GM23338 (cell line): ENCODE data around the gene SH3GLB1. TPM values are rescaled to one million over a fixed set of nuclear protein-coding genes. Genes with fewer than 3 reads are reported as not detected.

ENCODE experiments used
- ATAC-seq: fragments of 200-7000 bp; cut with Tn5 transposase; 3 replicates; pipeline ENCODE4 v1.9.1; 2020
- DNase-seq: peaks from one replicate; pipeline ENCODE4 v3.0.0-alpha.2; 2015; ENCODE audit warnings: low spot score
- H2AFZ ChIP-seq: fragments of 200-600 bp; sonication (generic); 2 replicates; pipeline ENCODE4 v1.8.0; 2016; ENCODE audit warnings: antibody characterized with exemption, mild to moderate bottlenecking, moderate library complexity
- H3F3A ChIP-seq: fragments of 200-600 bp; sonication (generic); replicated peaks from 2 replicates; pipeline ENCODE4 v1.8.0; 2017; ENCODE audit warnings: antibody characterized with exemption, mixed run types, low read depth
- H3K27ac ChIP-seq: fragments of 200-600 bp; sonication (generic); 2 replicates; pipeline ENCODE4 v1.6.1; 2016; ENCODE audit warnings: low read depth
- H3K27me3 ChIP-seq: fragments of 200-600 bp; sonication (generic); 2 replicates; pipeline ENCODE4 v1.8.0; 2016; ENCODE audit warnings: mild to moderate bottlenecking, mixed run types, moderate library complexity; ENCODE audit not compliant: insufficient read depth
- H3K36me3 ChIP-seq: fragments of 200-600 bp; sonication (generic); 2 replicates; pipeline ENCODE4 v1.8.0; 2016; ENCODE audit warnings: mild to moderate bottlenecking; ENCODE audit not compliant: insufficient read depth
- H3K4me1 ChIP-seq: fragments of 200-600 bp; sonication (generic); 2 replicates; pipeline ENCODE4 v1.8.0; 2016; ENCODE audit warnings: mild to moderate bottlenecking, moderate library complexity; ENCODE audit not compliant: insufficient read depth
- H3K4me2 ChIP-seq: fragments of 200-600 bp; sonication (generic); 2 replicates; pipeline ENCODE4 v1.7.1; 2017; ENCODE audit warnings: mixed run types
- H3K4me3 ChIP-seq: fragments of 200-600 bp; sonication (generic); 2 replicates; pipeline ENCODE4 v1.6.1; 2016; ENCODE audit warnings: mixed run types
- H3K79me2 ChIP-seq: fragments of 200-600 bp; sonication (generic); replicated peaks from 2 replicates; pipeline ENCODE4 v1.8.0; 2017; ENCODE audit warnings: mild to moderate bottlenecking; ENCODE audit not compliant: insufficient read depth
- H3K9me2 ChIP-seq: fragments of 200-600 bp; sonication (generic); 2 replicates; pipeline ENCODE4 v1.8.0; 2017; ENCODE audit not compliant: insufficient read depth
- H4K20me1 ChIP-seq: fragments of 200-600 bp; sonication (generic); replicated peaks from 2 replicates; pipeline ENCODE4 v1.8.0; 2017; ENCODE audit warnings: mild to moderate bottlenecking; ENCODE audit not compliant: insufficient read depth
- H3K27ac Mint-ChIP-seq: 2 replicates; pipeline ENCODE4 v1.8.0; 2020; ENCODE audit warnings: inconsistent platforms, mild to moderate bottlenecking, moderate library complexity, mixed read lengths
- H3K27me3 Mint-ChIP-seq: 3 replicates; pipeline ENCODE4 v1.8.0; 2022; ENCODE audit warnings: low read depth, mild to moderate bottlenecking, moderate library complexity, mixed read lengths, inconsistent platforms; ENCODE audit not compliant: insufficient read depth, poor library complexity
- H3K36me3 Mint-ChIP-seq: 3 replicates; pipeline ENCODE4 v1.8.0; 2021; ENCODE audit warnings: low read depth, mild to moderate bottlenecking, inconsistent platforms, moderate library complexity, mixed read lengths
- H3K4me1 Mint-ChIP-seq: 3 replicates; pipeline ENCODE4 v1.8.0; 2020; ENCODE audit warnings: mild to moderate bottlenecking, inconsistent platforms, mixed read lengths
- H3K4me3 Mint-ChIP-seq: 3 replicates; pipeline ENCODE4 v1.8.0; 2021; ENCODE audit warnings: moderate library complexity, mild to moderate bottlenecking, inconsistent platforms, mixed read lengths
- H3K9me3 Mint-ChIP-seq: 3 replicates; pipeline ENCODE4 v1.8.0; 2020; ENCODE audit warnings: moderate library complexity, mild to moderate bottlenecking, inconsistent platforms, mixed read lengths
- CREB1 ChIP-seq: fragments of 250-450 bp; sonication (Bioruptor Pico); IDR thresholded peaks from 2 replicates; pipeline ENCODE4 v1.5.0; 2020; ENCODE audit warnings: low read depth, mild to moderate bottlenecking, moderate library complexity
- CTCF ChIP-seq, 2 experiments: fragments of 200-600 bp in 1 of 2; sonication (generic) in 1 of 2; conservative IDR thresholded peaks; 2 replicates each; pipeline versions ENCODE4 v1.5.1 to v1.6.1; 2016 to 2017; ENCODE audit warnings: antibody characterized with exemption in 2 of 2, low read depth in 2 of 2, mild to moderate bottlenecking in 2 of 2, moderate library complexity in 1 of 2
- EZH2 ChIP-seq: fragments of 200-600 bp; sonication (generic); IDR thresholded peaks from one replicate; pipeline ENCODE4 v1.8.0; 2017; ENCODE audit warnings: antibody characterized with exemption, mild to moderate bottlenecking, low read depth; ENCODE audit not compliant: unreplicated experiment
- EZH2phosphoT487 ChIP-seq: fragments of 200-600 bp; sonication (generic); IDR thresholded peaks from one replicate; pipeline ENCODE4 v1.8.1; 2018; ENCODE audit warnings: antibody characterized with exemption; ENCODE audit not compliant: unreplicated experiment
- JUNB ChIP-seq: IDR thresholded peaks from one replicate; pipeline ENCODE4 v1.6.1; 2016; ENCODE audit warnings: antibody characterized with exemption; ENCODE audit not compliant: unreplicated experiment
- NANOG ChIP-seq: IDR thresholded peaks from 2 replicates; pipeline ENCODE4 v1.6.1; 2016; ENCODE audit warnings: antibody characterized with exemption, borderline replicate concordance
- ZNF114 ChIP-seq: fragments of 250-450 bp; sonication (Bioruptor Pico); IDR thresholded peaks from 2 replicates; pipeline ENCODE4 v1.5.0; 2020; ENCODE audit warnings: mild to moderate bottlenecking, moderate library complexity
- ZNF331 ChIP-seq: fragments of 250-450 bp; sonication (Bioruptor Pico); IDR thresholded peaks from 2 replicates; pipeline ENCODE4 v1.5.0; 2020; ENCODE audit warnings: low read depth, mild to moderate bottlenecking, moderate library complexity
- polyA plus RNA-seq: library from polyadenylated mRNA; unstranded; fragments of >200 nt; fragmentation: Nextera tagmentation; extraction: Ambion mirVana; gene quantifications from 2 replicates; pipeline ENCODE4 v1.2.1, GENCODE V29; 2016
- total RNA-seq: library from RNA; depleted of rRNA; stranded (reverse); fragments of >200 nt; shearing (Covaris generic); gene quantifications from 2 replicates; pipeline ENCODE4 v1.2.3, GENCODE V29; 2014
- TF ChIP-seq, protein P1 (sequence below): IDR thresholded peaks from one replicate; pipeline ENCODE4 v1.6.1; 2018; ENCODE audit warnings: antibody characterized with exemption; ENCODE audit not compliant: unreplicated experiment
- TF ChIP-seq, protein P2 (sequence below): IDR thresholded peaks from 2 replicates; pipeline ENCODE4 v1.6.1; 2016; ENCODE audit warnings: antibody characterized with exemption

SH3GLB1 gene
- total and polyA plus RNA-seq, 2 experiments from 2014 or later: 21.4 to 29.4 TPM

DNA sequence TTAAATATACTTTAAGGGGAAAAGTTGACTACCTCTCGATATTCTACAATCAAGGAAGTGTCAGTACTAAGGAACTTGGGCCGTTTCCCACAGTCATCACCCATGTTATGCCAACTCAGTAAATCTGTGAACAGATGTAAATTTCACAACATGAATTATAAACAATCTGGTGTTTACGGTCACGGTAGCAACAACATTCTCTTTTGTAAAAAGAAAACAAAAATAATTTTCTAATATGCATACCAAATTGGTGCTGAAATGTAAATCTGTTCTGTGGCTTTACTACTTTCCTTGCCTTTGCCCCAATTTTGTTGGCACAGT, 1.2 kb downstream of the SH3GLB1 start:
- Histone ChIP-seq H3K9me2 (no peaks in the 10 kb centered on the region), H2AFZ (no peak overlapping the region; the same call in 1 of the 2 replicates), H3K4me1 (peaks cover 17% of the 10 kb centered on the region), H3K27ac (peak overlapping the region; percentile 71; the same call in 1 of the 2 replicates), H3K36me3 (no peaks in the 10 kb centered on the region), H3F3A (no peaks in the 10 kb centered on the region), H3K79me2 (peaks cover 51% of the 10 kb centered on the region), H4K20me1 (no peaks in the 10 kb centered on the region), H3K4me3 (peak overlapping the region; percentile 82), H3K27me3 (no peaks in the 10 kb centered on the region), H3K4me2 (peak overlapping the region; percentile 78)
- no peak for ATAC-seq
- H3K4me3 Mint-ChIP-seq: peak overlapping the region; percentile 99
- no peak for DNase-seq
- H3K36me3 Mint-ChIP-seq: no peaks in the 10 kb centered on the region; the same call in 2 of the 3 replicates
- no peaks in the 10 kb centered on the region for H3K9me3 Mint-ChIP-seq
- peaks cover 5% of the 10 kb centered on the region for H3K27me3 Mint-ChIP-seq
- peak overlapping the region; percentile 90; the same call in 1 of the 2 replicates for H3K27ac Mint-ChIP-seq
- TF ChIP-seq ZNF331 (CRISPR knock-in tag) (no peak), NANOG (no peak), ZNF114 (CRISPR knock-in tag) (no peak), CREB1 (CRISPR knock-in tag) (no peak), EZH2phosphoT487 (no peak), JUNB (no peak), EZH2 (no peak), CTCF (conservative IDR thresholded peaks at IDR 0.05; ENCODE audit: low read depth in 2 of 2) (no peak)
- TF ChIP-seq, protein P1, sequence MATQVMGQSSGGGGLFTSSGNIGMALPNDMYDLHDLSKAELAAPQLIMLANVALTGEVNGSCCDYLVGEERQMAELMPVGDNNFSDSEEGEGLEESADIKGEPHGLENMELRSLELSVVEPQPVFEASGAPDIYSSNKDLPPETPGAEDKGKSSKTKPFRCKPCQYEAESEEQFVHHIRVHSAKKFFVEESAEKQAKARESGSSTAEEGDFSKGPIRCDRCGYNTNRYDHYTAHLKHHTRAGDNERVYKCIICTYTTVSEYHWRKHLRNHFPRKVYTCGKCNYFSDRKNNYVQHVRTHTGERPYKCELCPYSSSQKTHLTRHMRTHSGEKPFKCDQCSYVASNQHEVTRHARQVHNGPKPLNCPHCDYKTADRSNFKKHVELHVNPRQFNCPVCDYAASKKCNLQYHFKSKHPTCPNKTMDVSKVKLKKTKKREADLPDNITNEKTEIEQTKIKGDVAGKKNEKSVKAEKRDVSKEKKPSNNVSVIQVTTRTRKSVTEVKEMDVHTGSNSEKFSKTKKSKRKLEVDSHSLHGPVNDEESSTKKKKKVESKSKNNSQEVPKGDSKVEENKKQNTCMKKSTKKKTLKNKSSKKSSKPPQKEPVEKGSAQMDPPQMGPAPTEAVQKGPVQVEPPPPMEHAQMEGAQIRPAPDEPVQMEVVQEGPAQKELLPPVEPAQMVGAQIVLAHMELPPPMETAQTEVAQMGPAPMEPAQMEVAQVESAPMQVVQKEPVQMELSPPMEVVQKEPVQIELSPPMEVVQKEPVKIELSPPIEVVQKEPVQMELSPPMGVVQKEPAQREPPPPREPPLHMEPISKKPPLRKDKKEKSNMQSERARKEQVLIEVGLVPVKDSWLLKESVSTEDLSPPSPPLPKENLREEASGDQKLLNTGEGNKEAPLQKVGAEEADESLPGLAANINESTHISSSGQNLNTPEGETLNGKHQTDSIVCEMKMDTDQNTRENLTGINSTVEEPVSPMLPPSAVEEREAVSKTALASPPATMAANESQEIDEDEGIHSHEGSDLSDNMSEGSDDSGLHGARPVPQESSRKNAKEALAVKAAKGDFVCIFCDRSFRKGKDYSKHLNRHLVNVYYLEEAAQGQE: no peak
- TF ChIP-seq, protein P2, sequence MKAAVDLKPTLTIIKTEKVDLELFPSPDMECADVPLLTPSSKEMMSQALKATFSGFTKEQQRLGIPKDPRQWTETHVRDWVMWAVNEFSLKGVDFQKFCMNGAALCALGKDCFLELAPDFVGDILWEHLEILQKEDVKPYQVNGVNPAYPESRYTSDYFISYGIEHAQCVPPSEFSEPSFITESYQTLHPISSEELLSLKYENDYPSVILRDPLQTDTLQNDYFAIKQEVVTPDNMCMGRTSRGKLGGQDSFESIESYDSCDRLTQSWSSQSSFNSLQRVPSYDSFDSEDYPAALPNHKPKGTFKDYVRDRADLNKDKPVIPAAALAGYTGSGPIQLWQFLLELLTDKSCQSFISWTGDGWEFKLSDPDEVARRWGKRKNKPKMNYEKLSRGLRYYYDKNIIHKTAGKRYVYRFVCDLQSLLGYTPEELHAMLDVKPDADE: no peak
- peaks cover 25% of the 10 kb centered on the region for H3K4me1 Mint-ChIP-seq
